IMR-90 (cell line): ENCODE results near the gene USP12. TPM values are rescaled to one million over a fixed set of nuclear protein-coding genes. Genes with fewer than 3 reads are reported as not detected.

Experiments
- ATAC-seq: fragments of 200-7000 bp; cut with Tn5 transposase; 2 replicates; pipeline ENCODE4 v1.9.1; 2020; ENCODE audit warnings: low read depth, mild to moderate bottlenecking, moderate library complexity
- BruUV-seq: library from RNA; stranded (reverse); fragments of 400-500 nt; replicated peaks from 2 replicates; lab custom pipeline; 2021; lab: Mats Ljungman, UMichigan
- CTCF ChIA-PET: fragments of 300-600 bp; formaldehyde crosslinking; extraction: SDS; loops from one replicate; lab custom pipeline; 2021; ENCODE audit warnings: antibody characterized with exemption; lab: Yijun Ruan, JAX
- POLR2A ChIA-PET: fragments of 300-600 bp; sonication (Branson Sonifier 250); formaldehyde crosslinking; loops from one replicate; lab custom pipeline; 2022; ENCODE audit warnings: antibody characterized with exemption; ENCODE audit not compliant: unreplicated experiment; lab: Charles Lee
- DNase-seq: peaks from one replicate; pipeline ENCODE4 v3.0.0; 2013
- H2AFZ ChIP-seq: replicated peaks from 2 replicates; pipeline ENCODE3; 2013; ENCODE audit warnings: low read length, mild to moderate bottlenecking; ENCODE audit not compliant: poor library complexity
- H2AK5ac ChIP-seq: 2 replicates; pipeline ENCODE4 v1.6.1; 2013; ENCODE audit warnings: low read depth, low read length, inconsistent platforms
- H2AK9ac ChIP-seq: replicated peaks from 2 replicates; pipeline ENCODE3; 2013; ENCODE audit warnings: mild to moderate bottlenecking, low read depth, low read length, moderate library complexity; ENCODE audit not compliant: poor library complexity
- H2BK120ac ChIP-seq: 2 replicates; pipeline ENCODE4 v1.6.1; 2013; ENCODE audit warnings: low read depth, low read length, inconsistent platforms
- H2BK15ac ChIP-seq: 3 replicates; pipeline ENCODE4 v1.6.1; 2013; ENCODE audit warnings: low read depth, low read length, inconsistent platforms
- H2BK20ac ChIP-seq: 2 replicates; pipeline ENCODE4 v1.6.1; 2013; ENCODE audit warnings: low read depth, mild to moderate bottlenecking, inconsistent platforms, low read length, moderate library complexity
- H2BK5ac ChIP-seq: 2 replicates; pipeline ENCODE4 v1.6.1; 2013; ENCODE audit warnings: mild to moderate bottlenecking, low read depth, low read length, inconsistent platforms; ENCODE audit not compliant: poor library complexity, severe bottlenecking
- H3K14ac ChIP-seq: replicated peaks from 2 replicates; pipeline ENCODE4 v1.6.1; 2013; ENCODE audit warnings: low read depth, low read length, inconsistent platforms
- H3K18ac ChIP-seq: 2 replicates; pipeline ENCODE4 v1.6.1; 2013; ENCODE audit warnings: low read depth, low read length, control low read depth
- H3K23ac ChIP-seq: 2 replicates; pipeline ENCODE4 v1.6.1; 2013; ENCODE audit warnings: low read depth, low read length, inconsistent platforms
- H3K27ac ChIP-seq: 2 replicates; pipeline ENCODE4 v1.5.1; 2013; ENCODE audit warnings: mild to moderate bottlenecking, control low read depth, low read length; ENCODE audit not compliant: insufficient read depth
- H3K27me3 ChIP-seq: 2 replicates; pipeline ENCODE4 v1.6.1; 2013; ENCODE audit warnings: low read length; ENCODE audit not compliant: control insufficient read depth, insufficient read depth
- H3K36me3 ChIP-seq: 2 replicates; pipeline ENCODE4 v1.6.1; 2013; ENCODE audit warnings: low read length, mixed read lengths; ENCODE audit not compliant: control insufficient read depth, insufficient read depth
- H3K4ac ChIP-seq: 2 replicates; pipeline ENCODE4 v1.6.1; 2013; ENCODE audit warnings: low read depth, low read length, inconsistent platforms
- H3K4me1 ChIP-seq: 2 replicates; pipeline ENCODE4 v1.6.1; 2013; ENCODE audit warnings: low read length, mixed read lengths; ENCODE audit not compliant: control insufficient read depth, insufficient read depth
- H3K4me2 ChIP-seq: 2 replicates; pipeline ENCODE4 v1.6.1; 2013; ENCODE audit warnings: low read depth, mild to moderate bottlenecking, control low read depth, low read length, moderate library complexity
- H3K4me3 ChIP-seq: 2 replicates; pipeline ENCODE4 v1.5.1; 2013; ENCODE audit warnings: low read depth, mild to moderate bottlenecking, control low read depth, low read length, moderate library complexity; ENCODE audit not compliant: insufficient read depth
- H3K56ac ChIP-seq: 2 replicates; pipeline ENCODE4 v1.6.1; 2013; ENCODE audit warnings: low read length, inconsistent platforms; ENCODE audit not compliant: insufficient read depth; ENCODE audit errors: extremely low read depth
- H3K79me1 ChIP-seq, 2 experiments: 2 replicates each; pipeline ENCODE4 v1.6.1; 2013; ENCODE audit warnings: low read length in 2 of 2, inconsistent platforms in 1 of 2, low read depth in 1 of 2
- H3K9ac ChIP-seq: 2 replicates; pipeline ENCODE4 v1.6.1; 2013; ENCODE audit warnings: low read depth, low read length, control low read depth
- H3K9me1 ChIP-seq: 2 replicates; pipeline ENCODE4 v1.6.1; 2013; ENCODE audit warnings: low read length, inconsistent platforms; ENCODE audit not compliant: insufficient read depth
- H3K9me3 ChIP-seq: 2 replicates; pipeline ENCODE4 v1.6.1; 2013; ENCODE audit warnings: low read length; ENCODE audit not compliant: control insufficient read depth, insufficient read depth
- H4K20me1 ChIP-seq: 2 replicates; pipeline ENCODE4 v1.6.1; 2013; ENCODE audit warnings: low read length, inconsistent platforms; ENCODE audit not compliant: insufficient read depth
- H4K5ac ChIP-seq: 2 replicates; pipeline ENCODE4 v1.6.1; 2013; ENCODE audit warnings: mild to moderate bottlenecking, low read depth, low read length, control low read depth
- H4K8ac ChIP-seq, 2 experiments: 2 replicates each; pipeline ENCODE4 v1.6.1; 2013; ENCODE audit warnings: low read depth in 2 of 2, low read length in 2 of 2, control low read depth in 1 of 2, inconsistent platforms in 1 of 2
- H4K91ac ChIP-seq: 2 replicates; pipeline ENCODE4 v1.6.1; 2013; ENCODE audit warnings: low read depth, low read length, inconsistent platforms; ENCODE audit not compliant: insufficient read depth
- BHLHE40 ChIP-seq: fragments of 150-350 bp; IDR thresholded peaks from 2 replicates; pipeline ENCODE4 v1.6.1; 2016; ENCODE audit warnings: mild to moderate bottlenecking, low read depth, low read length
- CHD1 ChIP-seq: IDR thresholded peaks from 2 replicates; pipeline ENCODE4 v1.6.1; 2012; ENCODE audit warnings: low read depth, low read length, improper control_type of control experiment
- MAFK ChIP-seq: IDR thresholded peaks from 2 replicates; pipeline ENCODE4 v1.6.1; 2012; ENCODE audit warnings: low read depth, low read length, improper control_type of control experiment
- NFE2L2 ChIP-seq: fragments of 150-350 bp; IDR thresholded peaks from 2 replicates; pipeline ENCODE4 v1.6.1; 2016; ENCODE audit warnings: low read depth, mild to moderate bottlenecking, low read length
- POLR2A ChIP-seq: IDR thresholded peaks from 2 replicates; pipeline ENCODE4 v1.6.1; 2012; ENCODE audit warnings: mild to moderate bottlenecking, low read depth, low read length
- RCOR1 ChIP-seq: IDR thresholded peaks from 2 replicates; pipeline ENCODE4 v1.6.1; 2012; ENCODE audit warnings: mild to moderate bottlenecking, low read length, improper control_type of control experiment; ENCODE audit not compliant: insufficient replicate concordance
- WGBS, 2 experiments: methylation state at CpG; one replicate each; pipeline versions ENCODE4 v1.1.5 to v1.1.7; 2013; ENCODE audit warnings: missing lambda C conversion rate in 2 of 2; ENCODE audit not compliant: insufficient read length in 1 of 2; ENCODE audit errors: extremely low coverage in 2 of 2; 5-methylcytosine and 5-hydroxymethylcytosine counted together
- dilution Hi-C: fragments of 300-500 bp; cut with HindIII; formaldehyde crosslinking; loops from one replicate; pipeline ENCODE4 v1.14.3; 2018; ENCODE audit warnings: low sequenced_read_pairs; ENCODE audit not compliant: unreplicated experiment
- in situ Hi-C: fragments of 300-500 bp; cut with MboI; formaldehyde crosslinking; loops from 3 replicates; pipeline ENCODE4 v1.14.3; 2019; ENCODE audit warnings: low sequenced_read_pairs, inconsistent platforms, mixed read lengths
- intact Hi-C: fragments of 100-400 bp; cut with micrococcal nuclease; formaldehyde crosslinking; loops from 2 replicates; pipeline ENCODE4 v1.10.0; 2022
- polyA plus RNA-seq, 3 experiments: library from polyadenylated mRNA; depleted of rRNA; stranded (reverse); fragments of >200 nt; gene quantifications; 2 replicates each; pipeline ENCODE4 v1.2.3, GENCODE V29; 2012; ENCODE audit warnings: low replicate concordance in 1 of 3
- total RNA-seq: library from RNA; depleted of rRNA; stranded (reverse); fragments of >200 nt; gene quantifications from 2 replicates; pipeline ENCODE4 v1.2.3, GENCODE V29; 2012

USP12 gene
- total and polyA plus RNA-seq, 2 of the 4 experiments (the other 2 are of a cell fraction) = 11.8 to 16.5 TPM

- no TSS peak for BruUV-seq
- WGBS, 2 experiments = 74% methylated on average over 6 of the region's 13 CpGs; no CpG with 5 or more reads in 1 of the 2 experiments
- H3K4me1 ChIP-seq = peaks cover 1% of the 10 kb centered on the region; the same call in 1 of the 2 replicates
- no peak overlapping the region for H3K9ac ChIP-seq
- no peak overlapping the region for H3K4ac ChIP-seq
- no peak overlapping the region for H3K56ac ChIP-seq
- H3K4me3 ChIP-seq = no peak overlapping the region
- DNase-seq = no peak
- H4K20me1 ChIP-seq = no peaks in the 10 kb centered on the region
- H2AFZ ChIP-seq = no peak overlapping the region
- H3K14ac ChIP-seq = no peak overlapping the region
- dilution Hi-C loops = no loop called here
- no peak for ATAC-seq
- H4K8ac ChIP-seq = no peak overlapping the region
- H3K79me1 ChIP-seq = no peaks in the 10 kb centered on the region
- intact Hi-C loops = no loop called here
- H2BK5ac ChIP-seq = no peak overlapping the region
- H2AK9ac ChIP-seq = no peak overlapping the region
- H3K27ac ChIP-seq = no peak overlapping the region
- H2BK15ac ChIP-seq = no peak overlapping the region
- no peak overlapping the region for H3K23ac ChIP-seq
- no peak overlapping the region for H3K4me2 ChIP-seq
- POLR2A ChIA-PET = no interaction called here
- no peak overlapping the region for H2BK20ac ChIP-seq
- TF ChIP-seq CHD1 = no peak
- TF ChIP-seq POLR2A = no peak
- no peak for TF ChIP-seq NFE2L2
- TF ChIP-seq BHLHE40 = no peak
- TF ChIP-seq MAFK = no peak
- TF ChIP-seq RCOR1 = no peak
- CTCF ChIA-PET = interaction anchor here (0.8 kb wide), 1 partner anchor 9 kb away, joined by 3 read pairs; no protein-coding TSS in a partner anchor
- H3K36me3 ChIP-seq = no peaks in the 10 kb centered on the region
- no peak overlapping the region for H3K18ac ChIP-seq
- no peak overlapping the region for H4K91ac ChIP-seq
- H2AK5ac ChIP-seq = no peak overlapping the region
- H3K9me1 ChIP-seq = 0 out of 2 replicates have a peak, but pooled peaks cover 4% of the 10 kb centered on the region
- no peak overlapping the region for H4K5ac ChIP-seq
- in situ Hi-C loops = no loop called here
- H3K27me3 ChIP-seq = no peaks in the 10 kb centered on the region
- H2BK120ac ChIP-seq = no peak overlapping the region
- H3K9me3 ChIP-seq = peaks cover 4% of the 10 kb centered on the region; the same call in 1 of the 2 replicates
Measured at GRCh38 chr13:27047081-27047480, 124.5 kb downstream of the USP12 start.
